ENCODE results near the gene GCNT1.

Gene GCNT1

GRCh38 chr9:76542360-76542759 is 83.4 kb downstream of the GCNT1 start:
- no peak for DNase-seq

GRCh38 chr9:76545191-76545590 is 86.2 kb downstream of the GCNT1 start:
- DNase-seq, result no peak

GRCh38 chr9:76552181-76552580 is 93.2 kb downstream of the GCNT1 start:
- no peak for DNase-seq

- DNase-seq, result no peak
Observed at GRCh38 chr9:76552751-76553455, 93.9 kb downstream of the GCNT1 start.

- DNase-seq, result no peak
Observed at GRCh38 chr9:76553680-76554079, 94.7 kb downstream of the GCNT1 start.

Data from NCI-H2227 treated with DMSO at 0.1 percent for 48 hours (cell line).